Spinal cord (tissue), 10 donors: Measurements from ENCODE around the gene HLX. TPM values are rescaled to one million over a fixed set of nuclear protein-coding genes. Genes with fewer than 3 reads are reported as not detected.

ENCODE experiments used
- DNase-seq, 6 donors: peaks; one replicate each; pipeline versions ENCODE4 v3.0.0 to v3.0.0-alpha.2; 2013 to 2015; ENCODE audit warnings: low spot score in 6 of 6, low read depth in 4 of 6
- H3K27ac ChIP-seq: one replicate; pipeline ENCODE4 v1.5.1; 2013; ENCODE audit warnings: low read depth, low read length, control low read depth
- H3K27me3 ChIP-seq: one replicate; pipeline ENCODE4 v1.6.1; 2013; ENCODE audit warnings: low read length; ENCODE audit not compliant: control insufficient read depth, insufficient read depth
- H3K36me3 ChIP-seq: one replicate; pipeline ENCODE4 v1.6.1; 2013; ENCODE audit warnings: low read length; ENCODE audit not compliant: control insufficient read depth, insufficient read depth
- H3K4me1 ChIP-seq: one replicate; pipeline ENCODE4 v1.6.1; 2013; ENCODE audit warnings: low read length; ENCODE audit not compliant: control insufficient read depth, insufficient read depth
- H3K4me3 ChIP-seq: one replicate; pipeline ENCODE4 v1.5.1; 2013; ENCODE audit warnings: low read depth, low read length, control low read depth
- H3K9me3 ChIP-seq: one replicate; pipeline ENCODE4 v1.6.1; 2013; ENCODE audit warnings: low read length; ENCODE audit not compliant: control insufficient read depth, insufficient read depth
- WGBS: methylation state at CpG from one replicate; pipeline ENCODE4 v1.1.5; 2013; ENCODE audit warnings: missing lambda C conversion rate; ENCODE audit not compliant: insufficient coverage; 5-methylcytosine and 5-hydroxymethylcytosine counted together
- polyA plus RNA-seq, 2 donors: library from polyadenylated mRNA; unstranded; fragments of 120-200 nt; gene quantifications; one replicate each; pipeline ENCODE4 v1.2.1, GENCODE V29; 2013; ENCODE audit not compliant: insufficient read length in 2 of 2
- total RNA-seq, 2 donors: library from RNA; depleted of rRNA in 1 of 2; stranded (reverse); fragments of 120-200 nt in 1 of 2; fragments of >200 nt in 1 of 2; gene quantifications; one replicate each; pipeline versions ENCODE4 v1.2.3 to v1.2.4, GENCODE V29; 2013 to 2014
- donor health status: healthy.

Gene HLX
- total and polyA plus RNA-seq, 4 donors, result 3.4 to 6.1 (median 4.1) TPM

GRCh38 chr1:220873087-220873486, 6.2 kb upstream of the HLX start:
- Histone ChIP-seq H3K4me3 (no peak overlapping the region), H3K4me1 (peaks cover 13% of the 10 kb centered on the region), H3K36me3 (no peaks in the 10 kb centered on the region), H3K27me3 (peaks cover 40% of the 10 kb centered on the region), H3K27ac (no peak overlapping the region), H3K9me3 (no peaks in the 10 kb centered on the region)
- WGBS, result 84% methylated on average over 2 of the region's 2 CpGs
- DNase-seq, result no peak

GRCh38 chr1:220873868-220874655, 5.2 kb upstream of the HLX start:
- 0% methylated on average over 3 of the region's 8 CpGs for WGBS
- DNase-seq, result peak in 2 of 6 donors; percentile 81 to 85
- H3K36me3 ChIP-seq, result no peaks in the 10 kb centered on the region

GRCh38 chr1:220875260-220875659, 4.0 kb upstream of the HLX start:
- Histone ChIP-seq H3K27me3 (peaks cover 59% of the 10 kb centered on the region), H3K36me3 (no peaks in the 10 kb centered on the region), H3K4me3 (no peak overlapping the region), H3K9me3 (no peaks in the 10 kb centered on the region), H3K4me1 (peaks cover 35% of the 10 kb centered on the region), H3K27ac (no peak overlapping the region)
- WGBS, result no CpG with 5 or more reads among the region's 1 CpG
- no peak for DNase-seq

More at GRCh38 chr1:220873868-220874655, 5.2 kb upstream of the HLX start:
- Histone ChIP-seq H3K27ac (no peak overlapping the region), H3K9me3 (no peaks in the 10 kb centered on the region), H3K4me3 (no peak overlapping the region), H3K4me1 (peaks cover 23% of the 10 kb centered on the region), H3K27me3 (peaks cover 50% of the 10 kb centered on the region)

GRCh38 chr1:220876511-220877376, 2.5 kb upstream of the HLX start:
- Histone ChIP-seq H3K27me3 (peaks cover 74% of the 10 kb centered on the region), H3K9me3 (no peaks in the 10 kb centered on the region), H3K27ac (peak overlapping the region; percentile 1), H3K4me1 (peaks cover 45% of the 10 kb centered on the region), H3K36me3 (no peaks in the 10 kb centered on the region), H3K4me3 (peak overlapping the region; percentile 22)
- DNase-seq, result peak in 2 of 6 donors; percentile 24 to 62
- 7% methylated on average over 46 of the region's 54 CpGs for WGBS

- 3% methylated on average over 20 of the region's 26 CpGs for WGBS
- H3K27me3 ChIP-seq, result peaks cover 82% of the 10 kb centered on the region
- peak in 2 of 6 donors; percentile 38 to 50 for DNase-seq
- H3K4me1 ChIP-seq, result peaks cover 51% of the 10 kb centered on the region
- H3K27ac ChIP-seq, result peak overlapping the region; percentile 0
- H3K36me3 ChIP-seq, result no peaks in the 10 kb centered on the region
- peak overlapping the region; percentile 22 for H3K4me3 ChIP-seq
- no peaks in the 10 kb centered on the region for H3K9me3 ChIP-seq
These were observed 1.7 kb upstream of the HLX start for GRCh38 chr1:220877377-220878095.

- Histone ChIP-seq H3K27me3 (peaks cover 90% of the 10 kb centered on the region), H3K4me1 (peaks cover 51% of the 10 kb centered on the region), H3K9me3 (no peaks in the 10 kb centered on the region), H3K27ac (peak overlapping the region; percentile 31), H3K4me3 (peak overlapping the region; percentile 22), H3K36me3 (no peaks in the 10 kb centered on the region)
- 1% methylated on average over 33 of the region's 42 CpGs for WGBS
- DNase-seq, result peak in 2 of 6 donors; percentile 44 to 51
These were observed 810 bp upstream of the HLX start for GRCh38 chr1:220878191-220879075.

GRCh38 chr1:220879509-220880361, 492 bp downstream of the HLX start:
- under 1% methylated on average over 93 of the region's 94 CpGs for WGBS

GRCh38 chr1:220880362-220880670, 1.1 kb downstream of the HLX start:
- Histone ChIP-seq H3K4me1 (peaks cover 63% of the 10 kb centered on the region), H3K27ac (peak overlapping the region; percentile 25), H3K36me3 (peaks cover 3% of the 10 kb centered on the region), H3K4me3 (peak overlapping the region; percentile 22), H3K27me3 (peaks cover 97% of the 10 kb centered on the region), H3K9me3 (no peaks in the 10 kb centered on the region)
- peak in 1 of 6 donors; percentile 32 for DNase-seq
- WGBS, result no CpG with 5 or more reads among the region's 8 CpGs

More at GRCh38 chr1:220879509-220880361, 492 bp downstream of the HLX start:
- H3K27ac ChIP-seq, result peak overlapping the region; percentile 25
- no peaks in the 10 kb centered on the region for H3K9me3 ChIP-seq
- peaks cover 61% of the 10 kb centered on the region for H3K4me1 ChIP-seq
- DNase-seq, result peak in 2 of 6 donors; percentile 52 to 63
- peak overlapping the region; percentile 22 for H3K4me3 ChIP-seq
- H3K36me3 ChIP-seq, result peaks cover 3% of the 10 kb centered on the region
- H3K27me3 ChIP-seq, result peaks cover 96% of the 10 kb centered on the region
